Nephron (organoid): ENCODE measurements around the gene ID2.

Source experiments
- H3K27ac Mint-ChIP-seq, 3 experiments: 2 replicates each; pipeline ENCODE4 v1.8.0; 2020; ENCODE audit warnings: mixed read lengths in 3 of 3, mild to moderate bottlenecking in 2 of 3, moderate library complexity in 1 of 3
- H3K27me3 Mint-ChIP-seq: 2 replicates; pipeline ENCODE4 v1.8.0; 2021; ENCODE audit warnings: low read depth, mild to moderate bottlenecking, moderate library complexity, mixed read lengths
- H3K36me3 Mint-ChIP-seq: 2 replicates; pipeline ENCODE4 v1.8.0; 2020; ENCODE audit warnings: low read depth, mixed read lengths
- H3K4me1 Mint-ChIP-seq: 2 replicates; pipeline ENCODE4 v1.8.0; 2020; ENCODE audit warnings: mixed read lengths
- H3K4me3 Mint-ChIP-seq, 3 experiments: 2 replicates each; pipeline ENCODE4 v1.8.0; 2020; ENCODE audit warnings: mild to moderate bottlenecking in 3 of 3, mixed read lengths in 3 of 3, moderate library complexity in 2 of 3
- H3K9me3 Mint-ChIP-seq: 2 replicates; pipeline ENCODE4 v1.8.0; 2020; ENCODE audit warnings: mixed read lengths
- TF ChIP-seq, protein P1 (sequence below), 3 experiments: fragments of 200-600 bp; sonication (generic); IDR thresholded peaks; one replicate each; pipeline ENCODE4 v1.5.0; 2021; ENCODE audit warnings: antibody characterized with exemption in 3 of 3; ENCODE audit not compliant: unreplicated experiment in 3 of 3

The ID2 gene

DNA sequence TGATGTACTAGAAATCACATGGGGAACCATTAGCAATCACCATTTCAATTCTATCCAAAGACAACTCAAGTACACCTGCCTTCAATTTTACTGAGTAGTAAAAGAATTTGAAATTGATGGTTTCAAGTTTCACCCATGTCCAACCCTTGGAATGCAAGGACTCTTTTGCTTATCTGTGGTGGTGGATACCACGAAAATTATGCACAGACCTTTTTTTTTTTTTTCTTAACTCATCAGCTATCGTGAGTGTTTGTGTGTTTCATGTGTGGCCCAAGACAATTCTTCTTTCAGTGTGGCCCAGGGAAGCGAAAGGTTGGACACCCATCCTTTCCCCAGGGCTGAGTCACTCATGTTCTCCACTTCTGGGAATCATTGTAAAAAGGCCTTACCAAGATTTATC is 23.1 kb downstream of the ID2 start:
- Mint-ChIP-seq H3K36me3 (no peaks in the 10 kb centered on the region), H3K27ac (no peak overlapping the region), H3K4me1 (no peaks in the 10 kb centered on the region), H3K27me3 (no peaks in the 10 kb centered on the region), H3K4me3 (no peak overlapping the region), H3K9me3 (peaks cover 9% of the 10 kb centered on the region)
- TF ChIP-seq, protein P1, sequence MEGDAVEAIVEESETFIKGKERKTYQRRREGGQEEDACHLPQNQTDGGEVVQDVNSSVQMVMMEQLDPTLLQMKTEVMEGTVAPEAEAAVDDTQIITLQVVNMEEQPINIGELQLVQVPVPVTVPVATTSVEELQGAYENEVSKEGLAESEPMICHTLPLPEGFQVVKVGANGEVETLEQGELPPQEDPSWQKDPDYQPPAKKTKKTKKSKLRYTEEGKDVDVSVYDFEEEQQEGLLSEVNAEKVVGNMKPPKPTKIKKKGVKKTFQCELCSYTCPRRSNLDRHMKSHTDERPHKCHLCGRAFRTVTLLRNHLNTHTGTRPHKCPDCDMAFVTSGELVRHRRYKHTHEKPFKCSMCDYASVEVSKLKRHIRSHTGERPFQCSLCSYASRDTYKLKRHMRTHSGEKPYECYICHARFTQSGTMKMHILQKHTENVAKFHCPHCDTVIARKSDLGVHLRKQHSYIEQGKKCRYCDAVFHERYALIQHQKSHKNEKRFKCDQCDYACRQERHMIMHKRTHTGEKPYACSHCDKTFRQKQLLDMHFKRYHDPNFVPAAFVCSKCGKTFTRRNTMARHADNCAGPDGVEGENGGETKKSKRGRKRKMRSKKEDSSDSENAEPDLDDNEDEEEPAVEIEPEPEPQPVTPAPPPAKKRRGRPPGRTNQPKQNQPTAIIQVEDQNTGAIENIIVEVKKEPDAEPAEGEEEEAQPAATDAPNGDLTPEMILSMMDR (IDR thresholded peaks at IDR 0.05; ENCODE audit: unreplicated experiment in 3 of 3) = no peak

DNA sequence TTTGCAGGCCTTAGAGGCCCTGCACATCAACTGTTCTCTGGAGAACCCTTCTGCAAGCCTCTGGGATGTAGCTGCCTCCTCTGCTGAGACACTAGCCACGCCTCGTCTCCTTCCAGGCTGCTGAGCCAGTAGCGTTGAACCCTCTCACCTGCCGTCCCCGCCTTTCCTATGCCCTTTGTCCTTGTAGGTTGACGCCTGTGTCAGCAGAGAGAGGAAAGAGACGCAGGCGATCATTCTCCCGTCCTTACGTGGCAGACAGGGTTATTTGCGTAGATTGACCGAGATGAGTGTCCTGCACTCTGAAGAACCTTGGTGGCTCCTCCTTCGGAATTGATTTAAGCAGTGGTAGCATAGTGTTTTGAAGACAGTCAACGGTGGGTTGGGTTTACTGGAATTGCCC is 27.8 kb downstream of the ID2 start:
- Mint-ChIP-seq H3K4me1 (no peaks in the 10 kb centered on the region), H3K27ac (no peak overlapping the region), H3K36me3 (no peaks in the 10 kb centered on the region), H3K9me3 (peaks cover 5% of the 10 kb centered on the region), H3K4me3 (no peak overlapping the region), H3K27me3 (peaks cover 2% of the 10 kb centered on the region)
- TF ChIP-seq, protein P1 (IDR thresholded peaks at IDR 0.05; ENCODE audit: unreplicated experiment in 3 of 3) = no peak

DNA sequence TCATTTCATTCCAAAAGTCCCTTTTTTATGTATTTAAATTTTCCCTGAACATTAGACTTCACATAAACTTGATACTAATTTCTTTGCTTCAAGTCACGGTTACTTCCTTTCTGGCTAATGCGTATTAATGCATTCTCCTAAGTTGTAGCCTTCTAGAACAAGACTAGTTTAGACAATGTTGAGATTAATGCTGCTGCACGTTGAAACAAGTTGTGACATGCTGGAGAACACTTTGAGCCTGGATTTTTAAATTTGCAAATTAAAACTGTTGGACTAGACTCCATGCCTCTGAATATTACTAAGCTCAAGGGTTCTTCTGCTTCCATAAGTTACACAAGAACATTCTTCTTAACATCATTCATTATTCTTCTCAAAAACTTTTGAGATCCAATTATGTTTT is 29.1 kb downstream of the ID2 start:
- Mint-ChIP-seq H3K4me3 (no peak overlapping the region), H3K27ac (no peak overlapping the region), H3K9me3 (peaks cover 5% of the 10 kb centered on the region), H3K4me1 (no peaks in the 10 kb centered on the region), H3K27me3 (peaks cover 4% of the 10 kb centered on the region), H3K36me3 (no peaks in the 10 kb centered on the region)
- TF ChIP-seq, protein P1 (IDR thresholded peaks at IDR 0.05; ENCODE audit: unreplicated experiment in 3 of 3) = no peak

DNA sequence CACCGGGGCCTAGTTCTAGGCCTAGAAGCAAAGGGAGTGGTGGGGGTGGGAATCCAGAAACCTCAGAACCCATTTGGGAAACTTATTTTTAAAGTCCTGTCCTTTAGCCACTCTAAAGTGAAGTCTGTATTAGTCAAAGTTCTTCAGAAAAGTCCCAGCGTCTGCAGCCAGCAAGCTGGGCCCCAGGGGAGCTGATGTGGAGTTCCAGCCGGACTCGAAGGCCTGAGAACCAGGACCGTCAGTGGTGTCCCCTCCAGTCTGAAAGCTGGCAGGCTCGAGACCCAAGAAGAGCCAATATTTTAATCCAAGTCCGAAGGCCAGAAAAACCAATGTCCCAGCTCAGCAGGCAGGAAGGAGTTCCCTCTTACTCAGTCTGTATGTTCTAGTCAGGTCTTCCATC is 32.4 kb downstream of the ID2 start:
- Mint-ChIP-seq H3K27me3 (peaks cover 4% of the 10 kb centered on the region), H3K27ac (no peak overlapping the region), H3K4me1 (no peaks in the 10 kb centered on the region), H3K4me3 (no peak overlapping the region), H3K36me3 (no peaks in the 10 kb centered on the region), H3K9me3 (no peaks in the 10 kb centered on the region)
- TF ChIP-seq, protein P1 (IDR thresholded peaks at IDR 0.05; ENCODE audit: unreplicated experiment in 3 of 3) = no peak

DNA sequence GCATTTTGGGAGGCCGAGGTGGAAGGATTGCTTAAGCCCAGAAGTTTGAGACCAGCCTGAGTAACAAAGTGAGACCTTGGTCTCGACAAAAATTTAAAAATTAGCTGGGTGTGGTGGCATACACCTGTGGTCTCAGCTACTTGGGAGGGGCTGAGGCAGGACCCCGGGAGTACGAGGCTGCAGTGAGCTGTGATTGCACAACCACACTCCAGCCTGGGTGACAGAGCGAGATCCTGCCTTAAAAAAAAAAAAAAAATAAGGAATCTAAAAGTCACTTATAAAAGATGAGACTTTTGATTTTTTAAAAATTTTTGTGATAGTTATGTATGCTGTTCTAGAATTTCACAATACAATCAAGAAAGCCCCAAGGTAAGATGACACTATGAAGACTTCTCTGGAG is 33.1 kb downstream of the ID2 start:
- TF ChIP-seq, protein P1 (IDR thresholded peaks at IDR 0.05; ENCODE audit: unreplicated experiment in 3 of 3) = no peak
- no peak overlapping the region for H3K4me3 Mint-ChIP-seq

DNA sequence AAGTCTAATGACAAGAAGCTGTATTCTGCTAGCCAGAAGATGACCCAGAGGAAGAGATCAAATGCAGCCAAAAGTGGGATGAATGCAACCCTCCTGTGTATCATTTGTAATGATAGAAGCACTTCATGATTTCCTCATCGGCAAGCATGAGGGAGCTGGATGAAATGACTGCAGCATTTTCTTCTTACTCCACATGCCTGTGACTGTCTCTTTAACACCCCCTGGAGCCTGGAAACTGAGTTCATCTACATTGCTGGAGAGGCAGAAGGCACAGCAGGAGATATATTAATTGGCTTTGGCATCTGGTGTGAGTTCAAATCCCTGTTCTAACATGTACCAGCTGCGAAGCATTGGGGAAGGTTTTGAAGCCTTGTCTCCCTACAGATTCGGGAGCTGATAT is 37.7 kb downstream of the ID2 start:
- no peak overlapping the region for H3K27ac Mint-ChIP-seq
- no peak overlapping the region for H3K4me3 Mint-ChIP-seq
- TF ChIP-seq, protein P1 (IDR thresholded peaks at IDR 0.05; ENCODE audit: unreplicated experiment in 3 of 3) = no peak
- H3K9me3 Mint-ChIP-seq = no peaks in the 10 kb centered on the region
- H3K4me1 Mint-ChIP-seq = no peaks in the 10 kb centered on the region
- H3K36me3 Mint-ChIP-seq = peaks cover 5% of the 10 kb centered on the region
- H3K27me3 Mint-ChIP-seq = peaks cover 7% of the 10 kb centered on the region

More for the DNA sequence above, 33.1 kb downstream of the ID2 start:
- Mint-ChIP-seq H3K27ac (no peak overlapping the region), H3K9me3 (no peaks in the 10 kb centered on the region), H3K4me1 (no peaks in the 10 kb centered on the region), H3K27me3 (peaks cover 4% of the 10 kb centered on the region), H3K36me3 (no peaks in the 10 kb centered on the region)
